H9 (cell line): ENCODE results near the gene MAPK1IP1L. TPM values are rescaled to one million over a fixed set of nuclear protein-coding genes. Genes with fewer than 3 reads are reported as not detected.
A peak's percentile ranks its signal among the peaks of the same experiment; 100 is the strongest.

ENCODE experiments used
- DNase-seq: peaks from one replicate; pipeline ENCODE4 v3.0.0-alpha.2; 2017
- H2AFZ ChIP-seq: one replicate; pipeline ENCODE4 v1.6.1; 2013; ENCODE audit warnings: mild to moderate bottlenecking, low read length, control low read depth, moderate library complexity
- H2AK5ac ChIP-seq: 2 replicates; pipeline ENCODE4 v1.6.1; 2013; ENCODE audit warnings: low read length, control low read depth, mixed read lengths; ENCODE audit not compliant: insufficient read length
- H2BK120ac ChIP-seq: one replicate; pipeline ENCODE4 v1.6.1; 2013; ENCODE audit warnings: low read depth, mild to moderate bottlenecking, low read length, control low read depth, inconsistent platforms; ENCODE audit not compliant: poor library complexity, severe bottlenecking
- H2BK12ac ChIP-seq: 2 replicates; pipeline ENCODE4 v1.6.1; 2013; ENCODE audit warnings: low read length, control low read depth, mixed read lengths, low read depth; ENCODE audit not compliant: insufficient read length
- H2BK15ac ChIP-seq: 2 replicates; pipeline ENCODE4 v1.6.1; 2013; ENCODE audit warnings: low read depth, low read length, control low read depth
- H2BK20ac ChIP-seq: one replicate; pipeline ENCODE4 v1.6.1; 2013; ENCODE audit warnings: low read depth, mild to moderate bottlenecking, low read length, control low read depth, inconsistent platforms; ENCODE audit not compliant: poor library complexity, severe bottlenecking
- H2BK5ac ChIP-seq: 2 replicates; pipeline ENCODE4 v1.6.1; 2013; ENCODE audit warnings: low read length, control low read depth, mixed read lengths; ENCODE audit not compliant: insufficient read length
- H3K14ac ChIP-seq: 2 replicates; pipeline ENCODE4 v1.6.1; 2013; ENCODE audit warnings: low read length, control low read depth; ENCODE audit not compliant: insufficient read depth
- H3K18ac ChIP-seq: 2 replicates; pipeline ENCODE4 v1.6.1; 2013; ENCODE audit warnings: low read depth, mild to moderate bottlenecking, mixed read lengths, low read length, control low read depth; ENCODE audit not compliant: insufficient read length
- H3K23ac ChIP-seq: 2 replicates; pipeline ENCODE4 v1.6.1; 2013; ENCODE audit warnings: low read length, control low read depth, mixed read lengths, low read depth; ENCODE audit not compliant: insufficient read length
- H3K23me2 ChIP-seq: 2 replicates; pipeline ENCODE4 v1.6.1; 2013; ENCODE audit warnings: low read depth, mild to moderate bottlenecking, mixed read lengths, low read length, control low read depth; ENCODE audit not compliant: insufficient read length, poor library complexity, severe bottlenecking
- H3K27ac ChIP-seq: 2 replicates; pipeline ENCODE4 v1.5.1; 2013; ENCODE audit warnings: low read length, control low read depth, mixed read lengths, low read depth; ENCODE audit not compliant: insufficient read length
- H3K27me3 ChIP-seq: 2 replicates; pipeline ENCODE4 v1.6.1; 2013; ENCODE audit warnings: low read length, control low read depth, inconsistent platforms; ENCODE audit not compliant: insufficient read depth
- H3K4ac ChIP-seq: 2 replicates; pipeline ENCODE4 v1.6.1; 2013; ENCODE audit warnings: low read depth, mild to moderate bottlenecking, control low read depth, inconsistent platforms, low read length, moderate library complexity
- H3K4me1 ChIP-seq: 2 replicates; pipeline ENCODE4 v1.6.1; 2013; ENCODE audit warnings: low read length, control low read depth, inconsistent platforms; ENCODE audit not compliant: insufficient read depth
- H3K4me2 ChIP-seq: 2 replicates; pipeline ENCODE4 v1.6.1; 2013; ENCODE audit warnings: low read length, control low read depth, mixed read lengths; ENCODE audit not compliant: insufficient read length, insufficient read depth
- H3K56ac ChIP-seq: 2 replicates; pipeline ENCODE4 v1.6.1; 2013; ENCODE audit warnings: low read depth, mild to moderate bottlenecking, mixed read lengths, low read length, control low read depth; ENCODE audit not compliant: insufficient read length
- H3K79me1 ChIP-seq: 2 replicates; pipeline ENCODE4 v1.6.1; 2013; ENCODE audit warnings: low read depth, mild to moderate bottlenecking, moderate library complexity, low read length, control low read depth, inconsistent platforms; ENCODE audit not compliant: insufficient read depth, poor library complexity, severe bottlenecking
- H3K79me2 ChIP-seq: 2 replicates; pipeline ENCODE4 v1.6.1; 2013; ENCODE audit warnings: low read length, control low read depth, inconsistent platforms; ENCODE audit not compliant: insufficient read depth
- H3K9ac ChIP-seq: 2 replicates; pipeline ENCODE4 v1.6.1; 2013; ENCODE audit warnings: low read length, control low read depth, mixed read lengths; ENCODE audit not compliant: insufficient read length; ENCODE audit errors: extremely low read depth
- H3K9me3 ChIP-seq: one replicate; pipeline ENCODE4 v1.6.1; 2013; ENCODE audit warnings: low read depth, low read length, inconsistent platforms; ENCODE audit not compliant: control insufficient read depth
- H3T11ph ChIP-seq: one replicate; pipeline ENCODE4 v1.6.1; 2013; ENCODE audit warnings: mild to moderate bottlenecking, low read length, control low read depth, inconsistent platforms
- H4K20me1 ChIP-seq: one replicate; pipeline ENCODE4 v1.6.1; 2013; ENCODE audit not compliant: control insufficient read depth, insufficient read length, insufficient read depth
- H4K5ac ChIP-seq: 2 replicates; pipeline ENCODE4 v1.6.1; 2013; ENCODE audit warnings: low read depth, mild to moderate bottlenecking, mixed read lengths, low read length, control low read depth; ENCODE audit not compliant: insufficient read length
- H4K8ac ChIP-seq: replicated peaks from 2 replicates; pipeline ENCODE4 v1.6.1; 2013; ENCODE audit warnings: low read length, control low read depth, mixed read lengths, low read depth; ENCODE audit not compliant: insufficient read length
- H4K91ac ChIP-seq: 2 replicates; pipeline ENCODE4 v1.6.1; 2013; ENCODE audit warnings: low read depth, mild to moderate bottlenecking, moderate library complexity, mixed read lengths, low read length, control low read depth; ENCODE audit not compliant: insufficient read length
- H3K27ac Mint-ChIP-seq, 3 experiments: 2 replicates in 2 of 3; 3 replicates in 1 of 3; pipeline ENCODE4 v1.8.0; 2020 to 2021; ENCODE audit warnings: mixed read lengths in 3 of 3, mild to moderate bottlenecking in 1 of 3, moderate library complexity in 1 of 3
- H3K27me3 Mint-ChIP-seq: 2 replicates; pipeline ENCODE4 v1.8.0; 2021; ENCODE audit warnings: low read depth, mild to moderate bottlenecking, moderate library complexity, mixed read lengths
- H3K36me3 Mint-ChIP-seq, 3 experiments: 2 replicates in 2 of 3; 3 replicates in 1 of 3; pipeline ENCODE4 v1.8.0; 2020 to 2021; ENCODE audit warnings: low read depth in 3 of 3, mixed read lengths in 3 of 3; ENCODE audit not compliant: insufficient read depth in 1 of 3
- H3K4me1 Mint-ChIP-seq, 2 experiments: 2 replicates each; pipeline ENCODE4 v1.8.0; 2020; ENCODE audit warnings: mixed read lengths in 2 of 2
- H3K4me3 Mint-ChIP-seq, 2 experiments: 2 replicates in 1 of 2; 3 replicates in 1 of 2; pipeline ENCODE4 v1.8.0; 2020 to 2021; ENCODE audit warnings: mild to moderate bottlenecking in 2 of 2, mixed read lengths in 2 of 2, moderate library complexity in 1 of 2
- H3K9me3 Mint-ChIP-seq, 2 experiments: 2 replicates in 1 of 2; 3 replicates in 1 of 2; pipeline ENCODE4 v1.8.0; 2020; ENCODE audit warnings: mild to moderate bottlenecking in 2 of 2, mixed read lengths in 2 of 2, moderate library complexity in 1 of 2
- WGBS: extraction: QIAGEN DNeasy Blood & Tissue Kit; methylation state at CpG from one replicate; pipeline ENCODE4 v1.1.7; 2013; ENCODE audit warnings: missing lambda C conversion rate, low lambda C conversion rate, mixed read lengths; ENCODE audit not compliant: insufficient read length; ENCODE audit errors: extremely low coverage; 5-methylcytosine and 5-hydroxymethylcytosine counted together
- total RNA-seq: library from RNA; stranded (reverse); gene quantifications from 2 replicates; pipeline ENCODE4 v1.2.1, GENCODE V29; 2021
- TF ChIP-seq, protein P1 (sequence below): fragments of 200-600 bp; sonication (generic); conservative IDR thresholded peaks from 3 replicates; pipeline ENCODE4 v1.8.0; 2021; ENCODE audit warnings: antibody characterized with exemption, mild to moderate bottlenecking

Gene MAPK1IP1L
- total RNA-seq, 1 experiment from 2014 or later, result 133 TPM

GRCh38 chr14:55028476-55028875, 23.0 kb upstream of the MAPK1IP1L start:
- Histone ChIP-seq H3K56ac (no peak overlapping the region), H3K4ac (no peak overlapping the region)

More at GRCh38 chr14:55028476-55028875, 23.0 kb upstream of the MAPK1IP1L start:
- no peak for DNase-seq
- Histone ChIP-seq H3K23me2 (peaks cover 13% of the 10 kb centered on the region), H3K9ac (peak overlapping the region; percentile 91), H2BK20ac (no peak overlapping the region), H2AK5ac (no peak overlapping the region), H3K4me1 (no peaks in the 10 kb centered on the region), H3K4me2 (peak overlapping the region; percentile 79), H3K79me1 (no peaks in the 10 kb centered on the region), H3T11ph (no peak overlapping the region), H4K5ac (no peak overlapping the region), H3K79me2 (peaks cover 16% of the 10 kb centered on the region; the same call in 1 of the 2 replicates), H4K20me1 (no peaks in the 10 kb centered on the region), H3K18ac (no peak overlapping the region), H2BK12ac (no peak overlapping the region), H3K27me3 (no peaks in the 10 kb centered on the region), H4K91ac (no peak overlapping the region), H3K23ac (no peak overlapping the region), H4K8ac (no peak overlapping the region), H2BK120ac (no peak overlapping the region), H2BK15ac (no peak overlapping the region), H3K27ac (no peak overlapping the region), H2BK5ac (no peak overlapping the region), H3K9me3 (no peaks in the 10 kb centered on the region), H2AFZ (no peak overlapping the region), H3K14ac (no peak overlapping the region)
- TF ChIP-seq, protein P1, sequence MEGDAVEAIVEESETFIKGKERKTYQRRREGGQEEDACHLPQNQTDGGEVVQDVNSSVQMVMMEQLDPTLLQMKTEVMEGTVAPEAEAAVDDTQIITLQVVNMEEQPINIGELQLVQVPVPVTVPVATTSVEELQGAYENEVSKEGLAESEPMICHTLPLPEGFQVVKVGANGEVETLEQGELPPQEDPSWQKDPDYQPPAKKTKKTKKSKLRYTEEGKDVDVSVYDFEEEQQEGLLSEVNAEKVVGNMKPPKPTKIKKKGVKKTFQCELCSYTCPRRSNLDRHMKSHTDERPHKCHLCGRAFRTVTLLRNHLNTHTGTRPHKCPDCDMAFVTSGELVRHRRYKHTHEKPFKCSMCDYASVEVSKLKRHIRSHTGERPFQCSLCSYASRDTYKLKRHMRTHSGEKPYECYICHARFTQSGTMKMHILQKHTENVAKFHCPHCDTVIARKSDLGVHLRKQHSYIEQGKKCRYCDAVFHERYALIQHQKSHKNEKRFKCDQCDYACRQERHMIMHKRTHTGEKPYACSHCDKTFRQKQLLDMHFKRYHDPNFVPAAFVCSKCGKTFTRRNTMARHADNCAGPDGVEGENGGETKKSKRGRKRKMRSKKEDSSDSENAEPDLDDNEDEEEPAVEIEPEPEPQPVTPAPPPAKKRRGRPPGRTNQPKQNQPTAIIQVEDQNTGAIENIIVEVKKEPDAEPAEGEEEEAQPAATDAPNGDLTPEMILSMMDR, result no peak
- peak overlapping the region; percentile 95 to 96 for H3K4me3 Mint-ChIP-seq
- peaks cover 46 to 47% of the 10 kb centered on the region in 2 experiments for H3K4me1 Mint-ChIP-seq
- peaks cover 6 to 30% (median 26%) of the 10 kb centered on the region in 3 experiments; a peak in 6 of 7 replicates for H3K36me3 Mint-ChIP-seq
- 0 out of 7 replicates have a peak overlapping the region, but pooled peaks of 1 of the 3 experiments have one; percentile 98 for H3K27ac Mint-ChIP-seq
- WGBS, result no CpG with 5 or more reads among the region's 4 CpGs
- no peaks in the 10 kb centered on the region for H3K27me3 Mint-ChIP-seq
- peaks cover 0 to 4% of the 10 kb centered on the region in 2 experiments; a peak in 1 of 5 replicates for H3K9me3 Mint-ChIP-seq
